Mesenteric fat pad (tissue), 1 donor: Measurements from ENCODE around the gene AMPD2. TPM values are rescaled to one million over a fixed set of nuclear protein-coding genes. Genes with fewer than 3 reads are reported as not detected.
A peak's percentile ranks its signal among the peaks of the same experiment; 100 is the strongest.

Source experiments
- DNase-seq: peaks from one replicate; pipeline ENCODE4 v3.0.0-alpha.2; 2020; ENCODE audit warnings: low spot score
- total RNA-seq: library from RNA; stranded (reverse); fragmentation: NEBNext Ultra II Directional; extraction: Animal tissue kit (Norgen Biotek cat#: 25700); gene quantifications from one replicate; pipeline ENCODE4 v1.2.1, GENCODE V29; 2021
- donor health status: DM: yes; HTN: yes; CAD: no.

Gene AMPD2
- total RNA-seq, 1 donor from 2014 or later, result 63.1 TPM

DNA sequence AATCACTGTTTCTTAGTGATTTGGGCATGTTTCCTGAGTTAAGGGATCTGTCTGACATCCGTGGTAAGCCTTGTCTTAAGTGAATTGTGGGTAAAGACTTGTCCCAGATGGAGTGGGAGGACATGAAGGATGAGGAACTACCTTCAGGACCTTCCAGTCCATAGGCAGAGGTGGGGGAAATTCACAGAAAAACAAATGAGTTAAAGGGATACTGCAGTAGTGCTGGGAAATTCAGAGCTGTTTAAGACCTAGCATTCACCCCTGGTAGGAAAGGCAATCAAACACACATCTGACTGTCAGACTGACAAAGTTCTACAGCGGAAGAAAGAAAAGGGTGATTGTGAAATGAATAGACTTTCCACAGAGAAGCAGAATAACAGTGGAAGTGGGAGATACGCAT is 3.2 kb upstream of the AMPD2 start:
- no peak for DNase-seq

GRCh38 chr1:109617291-109617801 is 2.3 kb upstream of the AMPD2 start:
- peak; percentile 26 for DNase-seq

DNA sequence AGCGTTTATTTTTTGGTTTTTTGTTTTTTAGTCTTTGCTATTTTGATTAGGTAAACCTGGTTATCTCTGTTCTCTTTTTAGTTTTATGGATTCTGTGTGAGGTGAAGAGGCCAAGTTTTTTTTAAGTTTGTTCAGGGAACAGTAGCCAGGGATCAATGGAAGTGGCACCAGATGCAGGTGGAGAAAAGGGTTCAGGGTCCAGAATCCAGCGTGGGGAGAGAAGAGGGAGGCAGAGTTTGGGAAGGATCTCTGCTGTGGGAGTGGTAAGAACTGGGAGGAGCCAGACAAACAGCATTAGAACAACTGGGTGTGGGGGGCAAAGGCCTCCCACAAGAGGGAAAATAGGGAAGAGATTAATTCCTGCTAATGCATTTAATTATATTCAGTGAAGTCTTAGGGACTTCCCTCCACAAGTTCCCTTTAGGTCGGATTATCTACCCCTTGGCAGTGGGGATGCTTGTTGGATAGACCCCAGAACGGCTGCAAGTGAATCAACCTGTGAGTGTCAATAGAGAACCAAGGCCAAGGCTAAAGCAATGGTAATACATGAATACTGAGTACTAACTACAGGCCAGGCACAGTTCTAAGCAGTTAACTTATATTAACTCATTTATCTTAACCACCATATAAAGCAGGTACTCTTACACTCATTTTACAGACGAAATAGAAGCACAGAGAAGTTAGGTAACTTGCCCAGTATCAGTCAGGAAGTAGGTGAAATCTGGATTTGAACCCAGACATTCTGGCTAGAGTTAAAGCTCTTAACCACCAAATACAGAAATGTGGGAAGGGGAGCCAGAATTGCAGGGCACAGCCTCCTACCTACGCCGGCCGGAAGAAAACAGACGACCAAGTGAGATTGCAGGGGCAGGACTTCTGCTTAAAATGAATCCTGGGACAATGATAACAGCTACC is 719 bp upstream of the AMPD2 start:
- DNase-seq, result no peak

DNA sequence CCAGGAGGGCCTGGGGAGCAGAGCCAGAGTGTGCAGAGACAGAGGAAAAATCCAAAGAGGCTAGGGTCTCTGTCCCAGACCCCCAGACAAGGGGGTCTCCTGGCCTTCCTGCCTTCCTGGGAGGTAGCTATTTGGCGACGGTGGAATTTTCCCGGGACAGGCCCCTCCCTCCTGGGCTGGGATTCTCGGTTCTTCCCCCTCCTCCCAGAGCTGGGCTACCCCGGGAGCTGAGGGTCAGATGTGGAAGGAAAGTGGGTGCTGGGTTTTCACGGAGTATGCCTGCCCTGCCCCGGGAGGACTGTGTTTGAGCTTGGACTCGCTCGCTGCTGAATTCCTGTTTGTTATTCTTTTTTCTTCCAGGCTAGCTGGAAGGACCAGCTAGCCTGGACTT is 759 bp downstream of the AMPD2 start:
- no peak for DNase-seq

DNA sequence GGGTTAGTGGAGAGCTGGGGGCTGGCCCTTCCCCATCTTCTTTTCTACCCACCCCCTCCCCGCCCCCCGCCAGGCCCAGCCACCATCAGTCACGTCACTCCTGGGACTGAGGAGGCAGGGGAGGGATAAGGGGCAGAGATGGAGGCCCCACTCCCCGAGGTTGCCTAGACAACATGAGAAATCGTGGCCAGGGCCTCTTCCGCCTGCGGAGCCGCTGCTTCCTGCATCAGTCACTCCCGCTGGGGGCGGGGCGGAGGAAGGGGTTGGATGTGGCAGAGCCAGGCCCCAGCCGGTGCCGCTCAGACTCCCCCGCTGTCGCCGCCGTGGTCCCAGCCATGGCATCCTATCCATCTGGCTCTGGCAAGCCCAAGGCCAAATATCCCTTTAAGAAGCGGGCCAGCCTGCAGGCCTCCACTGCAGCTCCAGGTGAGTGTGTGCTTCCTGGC is 1.2 kb downstream of the AMPD2 start:
- DNase-seq, result peak; percentile 98

GRCh38 chr1:109621379-109622136 is 1.9 kb downstream of the AMPD2 start:
- no peak for DNase-seq

GRCh38 chr1:109622137-109622892 is 2.7 kb downstream of the AMPD2 start:
- DNase-seq, result no peak

- DNase-seq, result no peak
These were observed 3.3 kb downstream of the AMPD2 start for GRCh38 chr1:109622895-109623294.

- no peak for DNase-seq
These were observed 4.0 kb downstream of the AMPD2 start for GRCh38 chr1:109623601-109624161.

- DNase-seq, result no peak
These were observed 4.8 kb downstream of the AMPD2 start for GRCh38 chr1:109624201-109625010.

DNA sequence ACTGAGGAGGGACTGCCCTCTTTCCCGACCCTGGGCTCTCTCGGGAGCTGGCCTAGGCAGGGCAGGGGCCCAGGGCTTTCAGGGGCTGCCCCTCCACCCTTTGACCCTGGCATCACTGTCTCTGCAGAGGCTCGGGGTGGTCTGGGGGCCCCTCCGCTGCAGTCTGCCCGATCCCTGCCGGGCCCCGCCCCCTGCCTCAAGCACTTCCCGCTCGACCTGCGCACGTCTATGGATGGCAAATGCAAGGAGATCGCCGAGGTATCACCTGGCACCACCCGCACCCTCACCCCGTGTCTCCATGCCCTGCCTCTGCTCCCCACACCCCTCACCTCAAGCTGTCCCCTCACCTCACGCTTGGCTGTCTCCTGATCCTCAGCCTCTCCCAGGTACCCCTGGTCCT is 5.5 kb downstream of the AMPD2 start:
- no peak for DNase-seq

DNA sequence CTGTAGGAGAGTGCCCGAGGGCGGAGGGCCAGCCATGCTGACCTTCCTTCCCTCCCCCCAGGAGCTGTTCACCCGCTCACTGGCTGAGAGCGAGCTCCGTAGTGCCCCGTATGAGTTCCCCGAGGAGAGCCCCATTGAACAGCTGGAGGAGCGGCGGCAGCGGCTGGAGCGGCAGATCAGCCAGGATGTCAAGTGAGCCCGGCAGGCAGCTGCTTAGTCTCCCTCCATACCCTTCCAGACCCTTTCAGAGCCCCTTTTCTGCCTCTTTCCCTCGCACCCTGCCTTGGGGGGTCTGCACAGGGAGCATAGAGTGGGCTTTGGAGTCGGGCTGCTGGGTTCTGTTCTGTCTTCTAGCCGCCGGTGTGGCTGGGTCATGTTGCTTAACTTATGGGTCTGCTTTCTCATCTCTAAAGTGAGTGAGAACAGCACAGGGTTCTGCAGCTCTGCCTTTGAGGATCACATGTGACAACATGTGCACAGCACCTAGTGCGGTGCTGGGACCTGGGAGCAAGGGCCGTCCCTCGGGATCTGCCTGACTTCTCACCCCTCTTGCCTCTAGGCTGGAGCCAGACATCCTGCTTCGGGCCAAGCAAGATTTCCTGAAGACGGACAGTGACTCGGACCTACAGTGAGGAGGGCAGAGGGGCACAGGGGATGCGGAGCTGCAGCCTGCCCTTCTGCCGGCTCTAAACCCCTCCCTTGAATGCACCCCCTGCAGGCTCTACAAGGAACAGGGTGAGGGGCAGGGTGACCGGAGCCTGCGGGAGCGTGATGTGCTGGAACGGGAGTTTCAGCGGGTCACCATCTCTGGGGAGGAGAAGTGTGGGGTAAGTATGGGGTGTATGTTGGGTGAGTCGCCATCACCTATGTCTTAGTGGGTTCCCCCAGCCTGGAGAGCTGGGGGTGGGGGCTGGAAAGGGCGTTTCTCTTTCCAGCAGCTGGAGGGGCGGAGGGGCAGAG is 6.2 kb downstream of the AMPD2 start:
- no peak for DNase-seq

GRCh38 chr1:109626682-109627408 is 7.2 kb downstream of the AMPD2 start:
- no peak for DNase-seq

DNA sequence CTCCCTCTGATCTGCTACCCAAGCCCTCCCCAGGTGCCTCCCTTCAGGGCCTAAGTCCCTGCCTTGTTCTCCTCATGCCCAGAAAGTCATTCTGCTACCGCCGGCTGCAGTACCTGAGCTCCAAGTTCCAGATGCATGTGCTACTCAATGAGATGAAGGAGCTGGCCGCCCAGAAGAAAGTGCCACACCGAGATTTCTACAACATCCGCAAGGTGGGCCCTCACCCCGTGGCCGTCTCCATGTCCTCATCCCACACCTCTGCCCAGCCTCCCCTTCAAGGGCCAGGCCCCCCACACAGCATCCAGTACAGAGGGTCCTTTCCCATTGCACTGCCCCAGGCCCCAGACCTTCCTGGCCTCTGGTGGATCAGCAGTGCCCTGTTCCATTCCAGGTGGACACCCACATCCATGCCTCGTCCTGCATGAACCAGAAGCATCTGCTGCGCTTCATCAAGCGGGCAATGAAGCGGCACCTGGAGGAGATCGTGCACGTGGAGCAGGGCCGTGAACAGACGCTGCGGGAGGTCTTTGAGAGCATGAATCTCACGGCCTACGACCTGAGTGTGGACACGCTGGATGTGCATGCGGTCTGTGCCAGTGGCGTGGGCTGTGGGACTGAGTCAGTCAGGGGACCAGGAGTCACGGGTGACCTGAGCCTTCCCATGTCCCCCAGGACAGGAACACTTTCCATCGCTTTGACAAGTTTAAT is 8.2 kb downstream of the AMPD2 start:
- DNase-seq, result no peak

- no peak for DNase-seq
These were observed 9.1 kb downstream of the AMPD2 start for GRCh38 chr1:109628540-109629321.

GRCh38 chr1:109629372-109630030 is 9.9 kb downstream of the AMPD2 start:
- DNase-seq, result no peak
